ENCODE results near the gene GLI2.

Gene GLI2

DNA sequence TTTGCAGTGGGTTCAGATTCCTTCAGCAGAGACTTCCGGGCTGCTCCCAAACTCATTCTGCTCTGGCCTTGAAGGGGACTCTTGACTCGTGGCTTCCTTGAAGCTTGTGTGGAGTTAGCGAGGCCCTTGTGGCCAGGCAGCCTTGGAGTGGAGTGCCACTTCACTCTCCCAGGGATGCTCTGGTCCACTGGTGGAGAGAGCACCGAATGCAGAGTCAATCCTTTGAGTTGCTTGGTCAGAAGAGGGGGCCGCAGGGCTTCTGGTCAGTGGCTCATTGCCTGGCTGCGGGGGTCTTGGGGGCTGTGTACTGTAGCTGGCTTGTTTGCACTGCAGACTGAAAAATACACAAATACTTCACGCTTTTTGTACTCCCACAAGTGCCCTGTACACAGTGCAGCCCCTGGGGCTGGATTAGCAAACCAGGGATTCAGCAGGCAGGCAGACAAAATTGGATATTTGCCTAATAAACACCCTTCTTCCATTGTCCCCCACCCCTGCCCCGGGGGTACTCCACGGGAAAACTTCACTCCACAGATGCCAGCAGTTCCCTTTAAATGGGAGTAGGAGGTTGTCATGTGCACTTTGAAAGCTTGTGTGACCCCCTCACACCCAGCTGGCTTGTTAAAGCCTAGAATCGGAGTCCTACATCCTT, 3.2 kb downstream of the GLI2 start:
- no peak for FAIRE-seq

- FAIRE-seq = no peak
Observed at GRCh38 chr2:120739438-120740090, 3.9 kb downstream of the GLI2 start.

DNA sequence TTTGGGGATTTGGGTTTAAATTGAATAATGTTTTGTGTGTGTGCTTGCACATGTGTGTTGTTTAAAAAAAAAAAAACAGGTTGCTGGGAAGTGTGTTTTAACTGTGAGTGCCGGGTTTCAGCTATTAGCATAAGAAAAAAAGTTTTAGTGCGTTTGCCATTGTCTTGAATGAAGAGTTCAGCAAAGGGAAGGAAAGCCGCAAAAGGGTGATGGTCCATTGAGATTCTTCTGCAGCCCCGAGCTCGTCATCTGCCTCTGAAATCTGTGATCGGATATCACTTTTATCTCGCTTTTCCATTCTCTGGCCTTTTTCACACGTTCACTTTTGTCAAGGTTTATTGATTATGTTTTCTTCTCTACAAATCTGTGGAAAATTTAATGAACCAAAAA, 4.7 kb downstream of the GLI2 start:
- no peak for FAIRE-seq

GRCh38 chr2:120740765-120741524, 5.3 kb downstream of the GLI2 start:
- FAIRE-seq = no peak

- FAIRE-seq = no peak
Observed at GRCh38 chr2:120741571-120742561, 6.2 kb downstream of the GLI2 start.

- FAIRE-seq = no peak
Observed at GRCh38 chr2:120743657-120744056, 8.0 kb downstream of the GLI2 start.

- no peak for FAIRE-seq
Observed at GRCh38 chr2:120744817-120745216, 9.1 kb downstream of the GLI2 start.

DNA sequence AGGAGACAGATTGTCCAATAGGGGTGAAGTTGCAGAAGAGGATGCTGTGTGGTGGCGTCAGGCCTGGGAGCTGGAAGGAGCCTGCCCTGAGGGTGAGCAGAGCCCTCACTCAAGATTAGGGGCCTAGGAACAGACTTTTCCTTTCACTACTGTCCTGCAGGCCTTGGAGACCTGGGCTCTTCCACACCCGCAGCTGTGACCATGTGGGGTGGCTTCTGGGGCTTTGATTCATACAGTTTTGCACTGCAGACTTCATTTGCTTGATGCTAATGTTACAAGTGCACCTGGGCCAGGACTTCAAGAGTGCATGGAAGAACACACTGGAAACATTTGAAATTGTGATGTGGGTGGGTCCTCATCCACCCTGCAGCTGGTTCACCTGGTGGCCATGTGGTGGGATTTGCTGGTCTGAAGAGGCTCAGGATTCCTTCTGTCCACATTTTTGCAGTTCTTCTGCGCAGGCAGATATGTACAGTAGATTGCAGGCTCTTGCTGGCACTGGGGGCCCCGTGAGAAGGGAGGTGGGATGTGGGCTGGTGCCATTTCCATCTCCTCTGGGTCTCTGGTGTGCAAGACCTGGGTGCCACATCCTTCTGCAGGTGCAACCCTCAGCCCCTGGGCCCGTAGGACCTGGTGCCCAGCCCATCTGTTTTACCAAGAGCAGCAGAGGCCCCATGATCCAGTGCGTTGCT, 9.9 kb downstream of the GLI2 start:
- FAIRE-seq = no peak

DNA sequence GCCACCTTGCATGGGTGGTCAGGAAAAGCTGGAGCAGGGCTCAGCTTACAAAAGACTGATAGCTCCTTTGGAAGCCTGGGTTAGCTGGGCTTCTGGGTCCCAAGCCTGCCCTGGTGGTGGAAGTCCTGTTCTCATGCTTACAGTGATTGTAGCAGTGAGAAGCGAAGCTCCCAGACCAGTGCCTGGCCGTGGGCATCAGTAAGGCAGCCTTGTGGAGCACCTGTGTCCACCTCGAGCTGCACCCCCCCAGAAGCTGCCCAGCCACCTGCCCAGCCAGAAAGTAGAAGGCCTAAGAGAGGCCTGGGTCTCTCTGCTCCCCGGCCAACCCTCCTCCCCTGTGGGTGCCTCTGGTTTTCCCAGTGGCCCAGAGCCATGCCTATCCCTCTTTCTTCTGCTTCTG, 10.5 kb downstream of the GLI2 start:
- FAIRE-seq = no peak

DNA sequence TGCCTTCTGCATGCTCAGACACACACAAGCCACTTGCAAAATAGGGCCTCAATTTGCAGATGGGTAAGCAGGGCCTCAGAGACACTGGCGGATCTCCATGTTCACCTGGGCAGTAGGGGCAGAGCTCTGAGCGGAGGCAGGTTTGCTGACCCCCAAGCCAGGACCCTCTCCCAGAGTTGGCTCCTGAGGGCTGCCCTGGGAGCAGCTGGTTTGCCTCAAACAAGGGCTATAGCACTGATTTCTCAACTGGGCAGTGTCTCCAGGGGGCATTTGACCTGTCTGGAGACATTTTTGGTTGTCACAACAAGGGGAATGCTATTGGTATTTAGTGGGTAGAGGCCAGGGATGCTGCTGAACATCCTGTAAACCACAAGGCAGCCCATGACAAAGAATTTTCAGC, 11.6 kb downstream of the GLI2 start:
- FAIRE-seq = no peak

GRCh38 chr2:120747706-120748105, 12.0 kb downstream of the GLI2 start:
- no peak for FAIRE-seq

- FAIRE-seq = no peak
Observed at GRCh38 chr2:120748310-120748709, 12.6 kb downstream of the GLI2 start.

DNA sequence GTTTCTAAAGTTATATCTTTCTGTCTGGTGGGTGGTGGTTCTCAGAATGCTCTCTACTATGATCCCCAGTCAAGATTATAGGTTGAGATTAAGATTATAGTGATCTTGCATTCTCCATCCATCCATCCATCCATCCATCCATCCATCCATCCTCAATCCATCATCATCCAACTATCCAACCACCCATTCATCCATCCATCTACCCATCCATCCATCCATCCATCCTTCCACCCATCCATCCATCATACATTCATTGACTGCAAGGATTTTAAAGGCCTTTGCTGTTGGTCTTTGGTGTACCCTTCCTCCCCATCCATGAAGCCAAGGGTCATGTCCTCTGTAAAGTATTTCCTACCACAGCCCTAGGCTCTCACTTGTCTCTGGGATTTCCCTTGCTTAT, 13.1 kb downstream of the GLI2 start:
- no peak for FAIRE-seq

DNA sequence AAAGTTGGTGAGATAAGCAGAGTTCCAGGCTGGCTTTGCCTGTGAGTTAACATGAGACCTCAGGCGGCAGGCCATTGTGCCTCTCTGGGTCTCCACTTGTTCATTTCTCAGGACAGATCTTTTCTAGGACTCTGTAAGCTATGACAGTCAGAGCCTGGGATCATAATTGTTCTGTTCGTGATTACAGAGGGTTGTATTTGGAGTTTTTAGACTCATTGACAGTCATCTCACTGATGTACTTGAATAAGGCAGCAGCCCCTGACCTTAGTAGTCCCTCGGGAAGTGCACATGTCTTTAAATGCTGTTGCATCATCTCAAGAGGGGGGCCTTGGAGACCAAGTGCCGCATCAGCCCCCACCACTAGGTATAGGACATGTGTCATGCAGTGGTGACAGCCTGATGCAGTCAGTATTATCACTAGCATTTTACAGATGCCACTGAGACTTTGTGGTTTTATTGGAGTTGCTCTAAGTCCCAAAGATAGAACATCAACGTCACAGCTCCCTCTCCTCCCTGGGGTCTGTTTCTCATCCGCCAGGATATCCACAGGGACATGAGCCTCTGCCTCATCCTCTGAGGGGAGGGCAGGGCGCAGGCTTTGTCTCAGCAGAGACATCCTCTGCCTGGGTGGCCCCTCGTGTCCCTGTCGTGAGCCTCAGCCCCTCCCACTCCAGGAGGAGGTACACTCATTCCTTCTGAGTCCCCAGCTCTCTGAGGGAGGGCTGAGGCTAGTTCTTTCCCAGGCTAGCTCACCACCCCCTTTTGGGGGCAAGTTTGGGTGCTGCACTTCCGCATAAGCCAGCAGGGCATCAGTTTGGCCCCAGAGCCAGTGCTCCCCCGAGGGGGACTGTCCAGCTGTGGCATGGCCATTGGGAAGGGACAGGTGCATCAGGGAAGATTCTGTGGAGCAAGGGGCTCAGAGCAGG, 14.1 kb downstream of the GLI2 start:
- no peak for FAIRE-seq

- FAIRE-seq = no peak
Observed at GRCh38 chr2:120750488-120751210, 15.0 kb downstream of the GLI2 start.

DNA sequence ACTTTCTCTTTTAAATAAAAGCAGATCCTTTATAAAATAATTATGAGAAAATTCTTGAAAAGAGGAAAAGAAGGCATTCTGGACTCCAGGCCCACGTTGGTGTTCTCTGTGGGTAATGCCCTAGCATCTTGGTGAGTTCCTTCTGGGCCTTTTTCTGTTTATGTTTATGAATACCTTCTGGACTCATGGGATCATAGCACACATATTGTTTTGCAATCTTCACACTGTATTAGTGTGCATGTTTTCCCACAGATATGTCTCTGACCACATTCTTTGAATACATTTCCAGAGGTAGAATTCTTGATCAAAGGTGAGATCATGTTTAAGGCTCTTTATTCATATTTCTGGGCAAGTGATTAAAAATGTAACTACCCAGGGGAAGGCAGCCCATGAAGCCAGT, 15.9 kb downstream of the GLI2 start:
- no peak for FAIRE-seq

- no peak for FAIRE-seq
Observed at GRCh38 chr2:120754067-120754960, 18.6 kb downstream of the GLI2 start.

GRCh38 chr2:120758181-120759144, 22.8 kb downstream of the GLI2 start:
- peak; percentile 88 for FAIRE-seq
